ENCODE data around the gene GIT2. TPM values are rescaled to one million over a fixed set of nuclear protein-coding genes. Genes with fewer than 3 reads are reported as not detected.

The GIT2 gene
- total and polyA plus RNA-seq, 2 of the 8 experiments (the other 6 are each of a cell fraction or from before 2014, with no cell fraction given), result 9.6 to 20.7 TPM

DNA sequence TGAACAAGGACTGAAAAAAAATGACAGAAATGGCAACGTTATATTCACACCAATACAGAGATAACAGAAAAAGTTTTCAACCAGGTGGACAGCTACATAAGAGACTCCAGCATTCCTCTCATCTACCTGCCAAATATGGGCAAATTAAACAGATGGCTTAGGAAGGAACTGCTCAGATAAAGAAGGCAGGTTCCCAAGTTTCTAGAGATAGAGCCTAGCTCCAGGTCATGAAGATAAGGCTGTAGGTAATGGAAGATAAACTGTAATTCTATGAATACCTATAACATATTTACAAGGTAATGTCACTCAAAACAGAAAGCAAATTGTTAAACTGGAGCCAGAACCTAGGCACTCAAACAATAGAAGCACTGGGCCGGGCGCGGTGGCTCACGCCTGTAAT, 42.5 kb downstream of the GIT2 start:
- no peak overlapping the region for H4K8ac ChIP-seq (ENCODE audit: extremely low read depth, insufficient read depth, low read length)
- H3K27me3 ChIP-seq (replicated peaks in 1 of 4; ENCODE audit: control insufficient read depth in 3 of 4, extremely low read depth in 1 of 4, insufficient read depth in 3 of 4, low read length in 3 of 4), result no peaks in the 10 kb centered on the region
- H2BK15ac ChIP-seq (ENCODE audit: low read length), result no peak overlapping the region
- no peak overlapping the region for H3K4me3 ChIP-seq (ENCODE audit: extremely low read depth in 1 of 4, insufficient read depth in 2 of 4, low read depth in 3 of 4, low read length in 4 of 4)
- peaks cover 3 to 19% (median 10%) of the 10 kb centered on the region in 4 experiments; a peak in 6 of 8 replicates for H3K36me3 ChIP-seq (ENCODE audit: control insufficient read depth in 2 of 4, insufficient read depth in 4 of 4, low read length in 3 of 4)
- WGBS, 2 experiments (ENCODE audit: extremely low coverage in 1 of 2, insufficient coverage in 1 of 2, insufficient read length in 1 of 2, insufficient replicate concordance in 2 of 2, low coverage in 1 of 2, low lambda C conversion rate in 2 of 2, missing lambda C conversion rate in 1 of 2), result 92% methylated on average over 5 of the region's 5 CpGs; no CpG with 5 or more reads in 1 of the 2 experiments
- ChIA-PET POLR2A (ENCODE audit: partially characterized antibody) (interaction anchor here (1.0 kb wide), 1 partner anchor 11 kb away, joined by 4 read pairs; no protein-coding TSS in a partner anchor), CTCF (ENCODE audit: partially characterized antibody) (interaction anchor here (1.2 to 1.9 kb wide), 3 partner anchors 11 to 43 kb away, joined by 4 to 7 read pairs (median 5); no protein-coding TSS in a partner anchor)
- H4K5ac ChIP-seq (ENCODE audit: insufficient read length, low read depth, low read length), result no peak overlapping the region
- H3K79me2 ChIP-seq (ENCODE audit: control insufficient read depth in 1 of 2, insufficient read depth in 2 of 2, low read length in 2 of 2), result no peaks in the 10 kb centered on the region
- no peaks in the 10 kb centered on the region for H3K79me1 ChIP-seq (ENCODE audit: low read depth, low read length)
- no peak overlapping the region for H2BK5ac ChIP-seq (ENCODE audit: low read depth, low read length)
- no peak overlapping the region for H2BK12ac ChIP-seq (ENCODE audit: low read depth, low read length)
- H3K23ac ChIP-seq (ENCODE audit: insufficient read length), result no peak overlapping the region
- H4K20me1 ChIP-seq (replicated peaks in 1 of 2; ENCODE audit: control insufficient read depth in 1 of 2, insufficient read depth in 2 of 2, low read length in 2 of 2), result no peaks in the 10 kb centered on the region
- no peak overlapping the region for H3K9ac ChIP-seq (replicated peaks in 1 of 4; ENCODE audit: extremely low read depth in 1 of 4, low read depth in 3 of 4, low read length in 3 of 4)
- DNase-seq (ENCODE audit: low read depth in 1 of 2, low spot score in 2 of 2) (no peak), FAIRE-seq (no peak)
- no peaks in the 10 kb centered on the region for H3K9me3 ChIP-seq (ENCODE audit: insufficient read depth in 2 of 2, low read depth in 1 of 2, low read length in 1 of 2)
- H3K56ac ChIP-seq (replicated peaks; ENCODE audit: insufficient read length, low read depth, low read length), result no peak overlapping the region
- no peak overlapping the region for H2AK5ac ChIP-seq (ENCODE audit: low read depth, low read length)
- no peak overlapping the region for H3K4me2 ChIP-seq (ENCODE audit: insufficient read depth in 1 of 2, low read depth in 2 of 2, low read length in 2 of 2)
- no peak overlapping the region for H3K27ac ChIP-seq (ENCODE audit: low read depth, low read length)
- H3K4ac ChIP-seq (replicated peaks; ENCODE audit: insufficient read length, low read depth, low read length), result no peak overlapping the region
- peaks cover 0 to 6% (median 0%) of the 10 kb centered on the region in 4 experiments; a peak in 1 of 7 replicates for H3K4me1 ChIP-seq (replicated peaks in 1 of 4; ENCODE audit: control insufficient read depth in 3 of 4, insufficient read depth in 4 of 4, low read length in 3 of 4)
- no peaks in the 10 kb centered on the region for H3K23me2 ChIP-seq (ENCODE audit: low read depth, low read length)
- no peak overlapping the region for H2BK120ac ChIP-seq (replicated peaks; ENCODE audit: low read depth, low read length)
- H4K91ac ChIP-seq (replicated peaks; ENCODE audit: insufficient read length, low read length), result no peak overlapping the region
- H2AFZ ChIP-seq (ENCODE audit: low read length), result no peak overlapping the region
- no peak overlapping the region for H2BK20ac ChIP-seq (ENCODE audit: low read length)
- no peak overlapping the region for H3K14ac ChIP-seq (ENCODE audit: insufficient read length)
- no peak for TF ChIP-seq BRCA1 (IDR thresholded peaks at IDR 0.05; ENCODE audit: low read depth, low read length)
- no peak for TF ChIP-seq PHF8 (conservative IDR thresholded peaks at IDR 0.05; ENCODE audit: low read depth, low read length)
- TF ChIP-seq SIN3A (conservative IDR thresholded peaks at IDR 0.05 in 1 of 2, IDR thresholded peaks at IDR 0.05 in 1 of 2; ENCODE audit: low read depth in 1 of 2, low read length in 2 of 2), result no peak
- no peak for TF ChIP-seq TAF7 (optimal IDR thresholded peaks at IDR 0.05; ENCODE audit: borderline replicate concordance, low read depth, low read length)
- TF ChIP-seq CHD2 (IDR thresholded peaks at IDR 0.05; ENCODE audit: low read length), result no peak
- no peak for TF ChIP-seq SP2 (IDR thresholded peaks at IDR 0.05; ENCODE audit: low read length)
- no peak for TF ChIP-seq SP4 (IDR thresholded peaks at IDR 0.05; ENCODE audit: low read length)
- TF ChIP-seq CBX5 (IDR thresholded peaks at IDR 0.05; ENCODE audit: low read depth, low read length), result no peak
- TF ChIP-seq CHD1 (IDR thresholded peaks at IDR 0.05; ENCODE audit: low read depth, low read length), result no peak
- no peak for TF ChIP-seq SAP30 (IDR thresholded peaks at IDR 0.05; ENCODE audit: insufficient read depth, insufficient replicate concordance, low read length)
- TF ChIP-seq NANOG (IDR thresholded peaks at IDR 0.05; ENCODE audit: insufficient read depth, low read depth, low read length, poor library complexity, severe bottlenecking), result no peak
- H3K18ac ChIP-seq (ENCODE audit: extremely low read depth, low read length), result no peak overlapping the region
